NCI-H2081 (cell line): ENCODE results near the gene MMP11.
A peak's percentile ranks its signal among the peaks of the same experiment; 100 is the strongest.
"Not testable (repeated sequence)": the region's sequence is repeated elsewhere in the genome, so short reads cannot be mapped to it uniquely, and the experiment has no call there.

Experiments
- DNase-seq, 2 experiments: peaks; one replicate each; lab custom pipeline; 2025; lab: John Stamatoyannopoulos, UW

MMP11 gene

GRCh38 chr22:23772649-23773473 lies at the start of gene MMP11:
MMP11 (plus strand) TSS chr22:23772849; CDS start chr22:23772871, 22 bp downstream.
- peak; percentile 29 to 51 for DNase-seq

GRCh38 chr22:23728108-23728507 lies 44.5 kb upstream of the MMP11 start:
- DNase-seq: not testable (repeated sequence)

GRCh38 chr22:23737696-23738095 lies 35.0 kb upstream of the MMP11 start:
- no peak for DNase-seq

GRCh38 chr22:23742505-23743264 lies 30.0 kb upstream of the MMP11 start:
- no peak for DNase-seq

- peak in 1 of 2 experiments; percentile 43 for DNase-seq
Observed at GRCh38 chr22:23743303-23743705, 29.3 kb upstream of the MMP11 start.

- no peak for DNase-seq
Observed at GRCh38 chr22:23744001-23744400, 28.6 kb upstream of the MMP11 start.

GRCh38 chr22:23744485-23744884 lies 28.2 kb upstream of the MMP11 start:
- DNase-seq: no peak

GRCh38 chr22:23745791-23746190 lies 26.9 kb upstream of the MMP11 start:
- DNase-seq: no peak

GRCh38 chr22:23749841-23750301 lies 22.8 kb upstream of the MMP11 start:
- no peak for DNase-seq

- DNase-seq: no peak
Observed at GRCh38 chr22:23750367-23750713, 22.3 kb upstream of the MMP11 start.

GRCh38 chr22:23750714-23751440 lies 21.8 kb upstream of the MMP11 start, which contains the start of gene ZNF70:
ZNF70 (minus strand) TSS chr22:23751112; CDS start chr22:23745140, 5,972 bp downstream.
- peak; percentile 64 to 83 for DNase-seq

GRCh38 chr22:23751441-23751996 lies 21.1 kb upstream of the MMP11 start:
- DNase-seq: no peak

GRCh38 chr22:23752090-23752691 lies 20.5 kb upstream of the MMP11 start:
- no peak for DNase-seq

- DNase-seq: no peak
Observed at GRCh38 chr22:23752750-23753149, 19.9 kb upstream of the MMP11 start.

GRCh38 chr22:23753385-23753784 lies 19.3 kb upstream of the MMP11 start:
- no peak for DNase-seq

- DNase-seq: no peak
Observed at GRCh38 chr22:23754220-23754919, 18.3 kb upstream of the MMP11 start, which contains the start of gene VPREB3. VPREB3 (minus strand) TSS chr22:23754425; CDS start chr22:23754363, 62 bp downstream.

- DNase-seq: peak in 1 of 2 experiments; percentile 64
Observed at GRCh38 chr22:23754980-23755636, 17.5 kb upstream of the MMP11 start.

GRCh38 chr22:23755711-23756110 lies 16.9 kb upstream of the MMP11 start:
- DNase-seq: no peak

- DNase-seq: no peak
Observed at GRCh38 chr22:23756891-23757290, 15.8 kb upstream of the MMP11 start.

- DNase-seq: no peak
Observed at GRCh38 chr22:23759566-23759965, 13.1 kb upstream of the MMP11 start.
